HepG2 (cell line): ENCODE results near the gene NTM. TPM values are rescaled to one million over a fixed set of nuclear protein-coding genes. Genes with fewer than 3 reads are reported as not detected.

Experiments
- ATAC-seq: fragments of 200-7000 bp; cut with Tn5 transposase; 3 replicates; pipeline ENCODE4 v1.9.1; 2020; ENCODE audit warnings: mild to moderate bottlenecking, moderate library complexity
- BruUV-seq: library from RNA; stranded (reverse); fragments of 400-500 nt; replicated peaks from 2 replicates; lab custom pipeline; 2021; lab: Mats Ljungman, UMichigan
- CTCF ChIA-PET: fragments of 300-600 bp; formaldehyde crosslinking; extraction: SDS; loops from one replicate; lab custom pipeline; 2021; ENCODE audit warnings: low total read pairs, inconsistent platforms, low intra/inter-chr PET ratio; lab: Yijun Ruan, JAX
- POLR2A ChIA-PET: fragments of 350-600 bp; sonication (Branson Sonifier 250); formaldehyde crosslinking; loops from one replicate; lab custom pipeline; 2020; ENCODE audit warnings: antibody characterized with exemption, inconsistent platforms; lab: Yijun Ruan, JAX
- DNase-seq: peaks from one replicate; pipeline ENCODE4 v3.0.0-alpha.2; 2015; ENCODE audit warnings: low spot score
- FAIRE-seq: peaks from 3 replicates; lab custom pipeline; 2011; peaks lifted over from hg19 to GRCh38; lab: Jason Lieb, UNC
- H2AFZ ChIP-seq: one replicate; pipeline ENCODE4 v1.6.1; 2011; ENCODE audit warnings: low read length, inconsistent platforms
- H3K27ac ChIP-seq: fragments of 300-600 bp; 3 replicates; pipeline ENCODE4 v1.8.0; 2011; ENCODE audit warnings: mixed run types, mild to moderate bottlenecking, mixed read lengths, low read length, inconsistent platforms; ENCODE audit not compliant: insufficient read depth; ENCODE audit errors: extremely low read length
- H3K27me3 ChIP-seq, 2 experiments: fragments of 200-600 bp in 1 of 2; 2 replicates in 1 of 2; 3 replicates in 1 of 2; pipeline versions ENCODE4 v1.6.0 to v1.8.0; 2011; ENCODE audit warnings: low read length in 2 of 2, mild to moderate bottlenecking in 2 of 2, moderate library complexity in 2 of 2, inconsistent platforms in 1 of 2; ENCODE audit not compliant: insufficient read depth in 2 of 2, control insufficient read depth in 1 of 2
- H3K36me3 ChIP-seq, 2 experiments: fragments of 200-600 bp in 1 of 2; replicated peaks in 1 of 2; 2 replicates in 1 of 2; 3 replicates in 1 of 2; pipeline versions ENCODE4 v1.5.1 to v1.8.0; 2011; ENCODE audit warnings: low read length in 2 of 2, inconsistent platforms in 1 of 2; ENCODE audit not compliant: insufficient read depth in 2 of 2, control insufficient read depth in 1 of 2
- H3K4me1 ChIP-seq: 2 replicates; pipeline ENCODE4 v1.5.1; 2012; ENCODE audit warnings: low read length, inconsistent platforms; ENCODE audit not compliant: insufficient read depth
- H3K4me2 ChIP-seq: 2 replicates; pipeline ENCODE4 v1.6.0; 2011; ENCODE audit warnings: low read depth, low read length, inconsistent platforms
- H3K4me3 ChIP-seq, 3 experiments: fragments of 200-600 bp in 1 of 3; sonication (generic), shearing (Covaris generic) in 1 of 3; replicated peaks in 1 of 3; 2 replicates each; pipeline ENCODE4 v1.5.1; 2011 to 2016; ENCODE audit warnings: low read length in 3 of 3, inconsistent platforms in 2 of 3, low read depth in 2 of 3, mild to moderate bottlenecking in 2 of 3, control low read depth in 1 of 3, mixed read lengths in 1 of 3; ENCODE audit not compliant: insufficient read depth in 1 of 3
- H3K79me2 ChIP-seq: one replicate; pipeline ENCODE4 v1.6.1; 2011; ENCODE audit warnings: low read length, inconsistent platforms; ENCODE audit not compliant: insufficient read depth
- H3K9ac ChIP-seq: 2 replicates; pipeline ENCODE4 v1.6.0; 2011; ENCODE audit warnings: mild to moderate bottlenecking, low read depth, low read length, inconsistent platforms; ENCODE audit not compliant: insufficient read depth
- H3K9me3 ChIP-seq: 2 replicates; pipeline ENCODE4 v1.5.1; 2012; ENCODE audit warnings: mild to moderate bottlenecking, low read length
- H4K20me1 ChIP-seq: 2 replicates; pipeline ENCODE4 v1.6.0; 2011; ENCODE audit warnings: inconsistent platforms, mild to moderate bottlenecking, low read length, moderate library complexity; ENCODE audit not compliant: insufficient read depth
- AGO2 ChIP-seq: fragments of 200-400 bp; formaldehyde crosslinking; optimal IDR thresholded peaks from 2 replicates; pipeline ENCODE3; 2017; ENCODE audit warnings: mild to moderate bottlenecking, low read depth, low read length, moderate library complexity
- ARNT2 ChIP-seq: sonication (generic); formaldehyde crosslinking; IDR thresholded peaks from 2 replicates; pipeline ENCODE4 v1.8.0; 2022; ENCODE audit warnings: mild to moderate bottlenecking, low read depth, missing genetic modification reagents, moderate library complexity
- ATRX ChIP-seq: sonication (generic); formaldehyde crosslinking; IDR thresholded peaks from 2 replicates; pipeline ENCODE4 v1.4.0; 2020; ENCODE audit warnings: missing genetic modification reagents, borderline replicate concordance
- CHD4 ChIP-seq: fragments of 200-600 bp; sonication (generic); IDR thresholded peaks from 2 replicates; pipeline ENCODE4 v1.7.0; 2017; ENCODE audit warnings: mild to moderate bottlenecking, low read length, borderline replicate concordance
- GATA4 ChIP-seq: sonication (generic); IDR thresholded peaks from 2 replicates; pipeline ENCODE4 v1.6.1; 2016; ENCODE audit warnings: antibody characterized with exemption, low read depth, borderline replicate concordance
- KDM6A ChIP-seq: IDR thresholded peaks from 2 replicates; pipeline ENCODE4 v1.6.1; 2016; ENCODE audit warnings: low read depth
- NONO ChIP-seq, 2 experiments: fragments of 450-650 bp in 1 of 2; sonication (generic) in 1 of 2; formaldehyde crosslinking in 1 of 2; IDR thresholded peaks in 1 of 2; conservative IDR thresholded peaks in 1 of 2; 2 replicates each; pipeline versions ENCODE4 v1.6.1 to v1.8.0; 2017 to 2022; ENCODE audit warnings: mild to moderate bottlenecking in 1 of 2, missing genetic modification reagents in 1 of 2, moderate library complexity in 1 of 2
- ONECUT2 ChIP-seq: sonication (generic); formaldehyde crosslinking; IDR thresholded peaks from 2 replicates; pipeline ENCODE4 v1.4.0; 2020; ENCODE audit warnings: missing genetic modification reagents
- PHF5A ChIP-seq: IDR thresholded peaks from one replicate; pipeline ENCODE4 v1.6.1; 2018; ENCODE audit warnings: low read depth, missing genetic modification reagents; ENCODE audit not compliant: unreplicated experiment
- TRIM24 ChIP-seq: sonication (generic); formaldehyde crosslinking; IDR thresholded peaks from 2 replicates; pipeline ENCODE4 v1.8.0; 2022; ENCODE audit warnings: mild to moderate bottlenecking, missing genetic modification reagents
- ZNF234 ChIP-seq: sonication (generic); formaldehyde crosslinking; conservative IDR thresholded peaks from 2 replicates; pipeline ENCODE4 v1.5.1; 2020; ENCODE audit warnings: mild to moderate bottlenecking, missing genetic modification reagents
- ZNF432 ChIP-seq: sonication (generic); formaldehyde crosslinking; IDR thresholded peaks from 2 replicates; pipeline ENCODE4 v1.5.0; 2020; ENCODE audit warnings: missing genetic modification reagents, mild to moderate bottlenecking, borderline replicate concordance
- ZNF615 ChIP-seq: sonication (generic); formaldehyde crosslinking; IDR thresholded peaks from 2 replicates; pipeline ENCODE4 v1.5.0; 2020; ENCODE audit warnings: mild to moderate bottlenecking, missing genetic modification reagents, borderline replicate concordance
- WGBS: methylation state at CpG from one replicate; pipeline ENCODE4 v1.1.6; 2017; ENCODE audit warnings: low lambda C conversion rate; 5-methylcytosine and 5-hydroxymethylcytosine counted together
- in situ Hi-C: cut with HindIII; loops from 2 replicates; pipeline ENCODE4 v1.10.0; 2017; ENCODE audit warnings: low pct_unique_long_range_greater_than_20kb; ENCODE audit not compliant: extremely low pct_ligation_motif_present
- intact Hi-C: fragments of 100-400 bp; cut with micrococcal nuclease; formaldehyde crosslinking; loops from one replicate; pipeline ENCODE4 v1.10.0; 2022; ENCODE audit not compliant: unreplicated experiment
- polyA plus RNA-seq, 8 experiments: library from polyadenylated mRNA; depleted of rRNA in 3 of 8; stranded (reverse) in 7 of 8; unstranded in 1 of 8; fragments of >200 nt; fragmentation: Illumina TruSeq in 4 of 8; extraction: Trizol in 4 of 8; gene quantifications; 2 replicates each; pipeline versions ENCODE4 v1.2.1 to v1.2.3, GENCODE V29; 2011 to 2016; ENCODE audit warnings: low read depth in 4 of 8, missing spikeins in 1 of 8, mixed read lengths in 1 of 8; ENCODE audit not compliant: insufficient read depth in 1 of 8
- total RNA-seq, 5 experiments: library from RNA; depleted of rRNA; stranded (reverse); fragments of >200 nt; fragmentation: Illumina TruSeq; extraction: Trizol; gene quantifications; 2 replicates each; pipeline ENCODE4 v1.2.3, GENCODE V29; 2016; ENCODE audit warnings: low read depth in 1 of 5
- TF ChIP-seq, protein P1 (sequence below): sonication (generic); formaldehyde crosslinking; conservative IDR thresholded peaks from 2 replicates; pipeline ENCODE4 v1.4.0; 2020; ENCODE audit warnings: missing genetic modification reagents
- TF ChIP-seq, protein P2 (sequence below): IDR thresholded peaks from 2 replicates; pipeline ENCODE4 v1.6.1; 2016; ENCODE audit warnings: mild to moderate bottlenecking, missing biosample characterization, missing genetic modification reagents

NTM gene
- total and polyA plus RNA-seq, 2 of the 13 experiments (the other 11 are each of a cell fraction or from before 2014, with no cell fraction given) = not detected

DNA sequence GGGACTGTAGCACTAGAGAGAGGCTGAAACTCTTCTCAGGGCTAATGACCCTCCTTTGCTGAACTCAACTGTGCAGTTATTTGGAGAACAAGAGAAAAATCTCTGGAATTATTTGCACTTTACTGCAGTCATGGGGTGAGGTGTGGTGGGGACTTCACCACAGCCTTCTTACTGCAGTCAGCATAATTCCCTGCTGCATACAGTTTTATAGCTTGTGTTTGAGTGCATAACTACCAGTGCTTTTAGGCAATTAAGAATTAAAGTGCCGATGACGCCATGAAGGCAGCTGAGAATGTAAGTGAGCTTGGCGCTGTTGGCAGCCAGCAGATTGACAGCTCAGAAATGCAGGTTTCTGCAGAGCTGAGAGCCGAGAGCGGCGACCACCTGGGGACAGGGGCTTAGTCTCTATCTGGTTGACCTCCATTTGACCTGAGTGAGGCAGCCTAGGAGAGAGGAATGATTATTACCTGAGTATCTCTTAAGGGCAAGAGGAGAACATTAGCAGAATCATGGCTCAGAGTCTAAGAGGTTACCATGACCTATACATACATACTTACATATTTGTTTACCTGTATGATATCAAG lies 830.0 kb downstream of the NTM start:
- no peak overlapping the region for H3K4me3 ChIP-seq
- ChIA-PET CTCF (no interaction called here), POLR2A (no interaction called here)
- H3K27me3 ChIP-seq = no peaks in the 10 kb centered on the region
- H3K79me2 ChIP-seq = no peaks in the 10 kb centered on the region
- ATAC-seq = no peak
- in situ Hi-C loops (no loop called here), intact Hi-C loops (no loop called here)
- no peaks in the 10 kb centered on the region for H3K36me3 ChIP-seq
- no peaks in the 10 kb centered on the region for H4K20me1 ChIP-seq
- H2AFZ ChIP-seq = no peak overlapping the region
- no peak for DNase-seq
- FAIRE-seq = no peak
- no peak overlapping the region for H3K4me2 ChIP-seq
- no TSS peak for BruUV-seq
- no peak overlapping the region for H3K27ac ChIP-seq
- H3K4me1 ChIP-seq = no peaks in the 10 kb centered on the region
- no CpG with 5 or more reads among the region's 6 CpGs for WGBS
- TF ChIP-seq ZNF234 (CRISPR knock-in tag) (no peak), GATA4 (no peak), AGO2 (no peak), ZNF432 (no peak), ARNT2 (CRISPR knock-in tag) (no peak), ATRX (CRISPR knock-in tag) (no peak), CHD4 (no peak)
- H3K9ac ChIP-seq = no peak overlapping the region
- H3K9me3 ChIP-seq = peaks cover under 1% of the 10 kb centered on the region

DNA sequence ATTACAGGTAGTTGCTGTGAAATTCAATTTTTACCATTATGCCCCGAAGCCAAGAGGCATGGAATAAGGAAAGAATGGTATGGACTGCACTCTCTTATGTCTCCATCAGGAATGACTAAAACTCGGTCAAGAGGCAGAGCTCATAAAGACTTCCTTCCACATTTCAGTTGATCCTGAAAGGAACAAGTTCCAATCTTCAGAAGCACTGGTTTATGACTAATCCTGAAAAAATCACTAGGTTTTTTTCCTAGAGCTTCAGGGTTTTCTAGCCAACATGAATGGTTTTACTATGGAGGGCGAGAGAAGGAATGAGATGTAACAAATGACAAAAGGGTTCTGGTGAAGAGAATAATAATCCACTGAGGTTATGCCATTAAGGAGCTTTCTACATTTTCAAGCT lies 832.2 kb downstream of the NTM start:
- H3K4me1 ChIP-seq = no peaks in the 10 kb centered on the region
- no peaks in the 10 kb centered on the region for H3K27me3 ChIP-seq
- TF ChIP-seq PHF5A (CRISPR knock-in tag) (no peak), NONO (IDR thresholded peaks at IDR 0.05) (no peak), NONO (CRISPR knock-in tag; conservative IDR thresholded peaks at IDR 0.05) (no peak), ZNF615 (CRISPR knock-in tag) (no peak), ONECUT2 (CRISPR knock-in tag) (no peak), TRIM24 (CRISPR knock-in tag) (no peak), KDM6A (CRISPR knock-in tag) (no peak)
- TF ChIP-seq, protein P1, sequence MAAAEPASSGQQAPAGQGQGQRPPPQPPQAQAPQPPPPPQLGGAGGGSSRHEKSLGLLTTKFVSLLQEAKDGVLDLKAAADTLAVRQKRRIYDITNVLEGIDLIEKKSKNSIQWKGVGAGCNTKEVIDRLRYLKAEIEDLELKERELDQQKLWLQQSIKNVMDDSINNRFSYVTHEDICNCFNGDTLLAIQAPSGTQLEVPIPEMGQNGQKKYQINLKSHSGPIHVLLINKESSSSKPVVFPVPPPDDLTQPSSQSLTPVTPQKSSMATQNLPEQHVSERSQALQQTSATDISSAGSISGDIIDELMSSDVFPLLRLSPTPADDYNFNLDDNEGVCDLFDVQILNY (CRISPR knock-in tag) = no peak
- TF ChIP-seq, protein P2, sequence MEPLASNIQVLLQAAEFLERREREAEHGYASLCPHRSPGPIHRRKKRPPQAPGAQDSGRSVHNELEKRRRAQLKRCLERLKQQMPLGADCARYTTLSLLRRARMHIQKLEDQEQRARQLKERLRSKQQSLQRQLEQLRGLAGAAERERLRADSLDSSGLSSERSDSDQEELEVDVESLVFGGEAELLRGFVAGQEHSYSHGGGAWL (CRISPR knock-in tag) = no peak
- H3K4me3 ChIP-seq = no peak overlapping the region
- H4K20me1 ChIP-seq = no peaks in the 10 kb centered on the region
- WGBS = 0% methylated on average over 3 of the region's 3 CpGs
- H3K79me2 ChIP-seq = no peaks in the 10 kb centered on the region
- H3K36me3 ChIP-seq = no peaks in the 10 kb centered on the region
- no peak overlapping the region for H3K4me2 ChIP-seq
- no peak overlapping the region for H3K27ac ChIP-seq
- in situ Hi-C loops = no loop called here
- BruUV-seq = no TSS peak
- intact Hi-C loops = no loop called here
- DNase-seq = no peak
- no peak overlapping the region for H3K9ac ChIP-seq
- ChIA-PET CTCF (no interaction called here), POLR2A (no interaction called here)
- FAIRE-seq = no peak
- no peak for ATAC-seq
- H3K9me3 ChIP-seq = peaks cover 20% of the 10 kb centered on the region
- H2AFZ ChIP-seq = no peak overlapping the region
